HepG2 (cell line): ENCODE data around the gene PACS1. TPM values are rescaled to one million over a fixed set of nuclear protein-coding genes. Genes with fewer than 3 reads are reported as not detected.

Experiments used
- AGO2 ChIP-seq: fragments of 200-400 bp; formaldehyde crosslinking; optimal IDR thresholded peaks from 2 replicates; pipeline ENCODE3; 2017; ENCODE audit warnings: mild to moderate bottlenecking, low read depth, low read length, moderate library complexity
- CREM ChIP-seq, 2 experiments: sonication (generic) in 1 of 2; formaldehyde crosslinking in 1 of 2; IDR thresholded peaks; 2 replicates each; pipeline versions ENCODE4 v1.4.0 to v1.6.1; 2016 to 2020; ENCODE audit warnings: antibody characterized with exemption in 1 of 2, mild to moderate bottlenecking in 1 of 2, missing genetic modification reagents in 1 of 2
- ERF ChIP-seq: IDR thresholded peaks from 2 replicates; pipeline ENCODE4 v1.6.1; 2018; ENCODE audit warnings: missing biosample characterization, missing genetic modification reagents
- ETV5 ChIP-seq: IDR thresholded peaks from 2 replicates; pipeline ENCODE4 v1.6.1; 2018; ENCODE audit warnings: missing biosample characterization, missing genetic modification reagents, inconsistent platforms, borderline replicate concordance
- MTERF4 ChIP-seq: sonication (generic); formaldehyde crosslinking; IDR thresholded peaks from 2 replicates; pipeline ENCODE4 v1.8.0; 2023; ENCODE audit warnings: mild to moderate bottlenecking, missing genetic modification reagents
- PRDM10 ChIP-seq: sonication (generic); formaldehyde crosslinking; IDR thresholded peaks from 2 replicates; pipeline ENCODE4 v1.4.0; 2020; ENCODE audit warnings: low read depth, missing genetic modification reagents
- RFXAP ChIP-seq: sonication (generic); formaldehyde crosslinking; IDR thresholded peaks from 2 replicates; pipeline ENCODE4 v1.4.0; 2020; ENCODE audit warnings: missing genetic modification reagents, borderline replicate concordance
- SIN3A ChIP-seq: IDR thresholded peaks from 2 replicates; pipeline ENCODE4 v1.6.1; 2011; ENCODE audit warnings: low read depth, mild to moderate bottlenecking, control low read depth, low read length, borderline replicate concordance
- SNAPC5 ChIP-seq: sonication (generic); formaldehyde crosslinking; IDR thresholded peaks from 2 replicates; pipeline ENCODE4 v1.8.1; 2023; ENCODE audit warnings: mild to moderate bottlenecking, missing genetic modification reagents, borderline replicate concordance
- TRIM24 ChIP-seq: sonication (generic); formaldehyde crosslinking; IDR thresholded peaks from 2 replicates; pipeline ENCODE4 v1.8.0; 2022; ENCODE audit warnings: mild to moderate bottlenecking, missing genetic modification reagents
- ZEB1 ChIP-seq: IDR thresholded peaks from 2 replicates; pipeline ENCODE4 v1.6.1; 2012; ENCODE audit warnings: mild to moderate bottlenecking, low read depth, inconsistent platforms; ENCODE audit not compliant: insufficient replicate concordance
- ZNF142 ChIP-seq: sonication (generic); formaldehyde crosslinking; IDR thresholded peaks from 2 replicates; pipeline ENCODE4 v1.4.0; 2020; ENCODE audit warnings: missing genetic modification reagents
- ZNF441 ChIP-seq: sonication (generic); formaldehyde crosslinking; IDR thresholded peaks from 2 replicates; pipeline ENCODE4 v1.7.0; 2021; ENCODE audit warnings: missing genetic modification reagents, borderline replicate concordance
- ZNF558 ChIP-seq: sonication (generic); formaldehyde crosslinking; IDR thresholded peaks from 2 replicates; pipeline ENCODE4 v1.9.0; 2022; ENCODE audit warnings: mild to moderate bottlenecking, missing genetic modification reagents, borderline replicate concordance
- ZNF7 ChIP-seq: IDR thresholded peaks from 2 replicates; pipeline ENCODE4 v1.6.1; 2016; ENCODE audit warnings: missing biosample characterization, missing genetic modification reagents
- polyA plus RNA-seq, 8 experiments: library from polyadenylated mRNA; depleted of rRNA in 3 of 8; stranded (reverse) in 7 of 8; unstranded in 1 of 8; fragments of >200 nt; fragmentation: Illumina TruSeq in 4 of 8; extraction: Trizol in 4 of 8; gene quantifications; 2 replicates each; pipeline versions ENCODE4 v1.2.1 to v1.2.3, GENCODE V29; 2011 to 2016; ENCODE audit warnings: low read depth in 4 of 8, missing spikeins in 1 of 8, mixed read lengths in 1 of 8; ENCODE audit not compliant: insufficient read depth in 1 of 8
- total RNA-seq, 5 experiments: library from RNA; depleted of rRNA; stranded (reverse); fragments of >200 nt; fragmentation: Illumina TruSeq; extraction: Trizol; gene quantifications; 2 replicates each; pipeline ENCODE4 v1.2.3, GENCODE V29; 2016; ENCODE audit warnings: low read depth in 1 of 5

Gene PACS1
- total and polyA plus RNA-seq, 2 of the 13 experiments (the other 11 are each of a cell fraction or from before 2014, with no cell fraction given), result 7.6 to 8.6 TPM

- TF ChIP-seq PRDM10 (CRISPR knock-in tag) (peak; percentile 98), MTERF4 (0 out of 2 replicates have a peak, but pooled peaks have one; percentile 48), ZEB1 (no peak), ZNF441 (no peak), CREM (IDR thresholded peaks at IDR 0.05) (no peak), CREM (CRISPR knock-in tag; IDR thresholded peaks at IDR 0.05) (no peak), ETV5 (CRISPR knock-in tag) (no peak), TRIM24 (CRISPR knock-in tag) (no peak), AGO2 (peak; percentile 59), RFXAP (CRISPR knock-in tag) (0 out of 2 replicates have a peak, but pooled peaks have one; percentile 25), ZNF142 (CRISPR knock-in tag) (no peak), ERF (CRISPR knock-in tag) (no peak), SNAPC5 (CRISPR knock-in tag) (no peak), ZNF7 (CRISPR knock-in tag) (no peak), ZNF558 (CRISPR knock-in tag) (no peak), SIN3A (peak; percentile 42; the same call in 1 of the 2 replicates)
Measured at GRCh38 chr11:66267379-66268243, 197.5 kb downstream of the PACS1 start (continued).
